ENCODE measurements around the gene DPYSL4.
"Not testable (repeated sequence)": the region's sequence is repeated elsewhere in the genome, so short reads cannot be mapped to it uniquely, and the experiment has no call there.

DPYSL4 gene

DNA sequence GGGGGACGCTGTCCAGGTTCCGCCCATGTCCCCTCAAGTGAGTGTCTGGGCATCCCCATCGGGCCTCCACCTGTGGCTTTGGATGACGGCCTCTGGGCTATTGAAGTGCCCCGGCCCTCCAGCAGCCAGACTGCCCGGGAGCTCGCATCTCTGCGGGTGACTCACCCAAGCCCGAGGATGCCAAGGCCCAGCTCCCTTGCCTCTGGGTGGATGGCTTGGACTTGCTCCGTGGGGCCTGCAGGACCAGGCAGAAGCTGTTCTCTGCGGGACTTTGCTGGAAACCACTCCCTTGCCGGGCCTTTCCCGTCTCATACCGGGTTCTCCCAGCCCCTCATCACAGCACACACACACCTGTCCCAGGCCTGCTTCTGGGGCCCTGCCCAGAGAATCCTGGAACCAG lies 22.4 kb downstream of the DPYSL4 start:
- no peaks in the 10 kb centered on the region for H3K27me3 ChIP-seq (ENCODE audit: insufficient read depth, low read length)
- H3K4me1 ChIP-seq (ENCODE audit: insufficient read depth, low read length), result no peaks in the 10 kb centered on the region
- H3K36me3 ChIP-seq (ENCODE audit: insufficient read depth, low read depth, low read length), result no peaks in the 10 kb centered on the region
- H3K4me3 ChIP-seq (ENCODE audit: low read length), result no peak overlapping the region
- no peak overlapping the region for H3K9ac ChIP-seq (ENCODE audit: low read depth, low read length)
- peaks cover 6% of the 10 kb centered on the region; the same call in 1 of the 2 replicates for H3K9me3 ChIP-seq (ENCODE audit: insufficient read depth, low read depth, low read length)
- no peak overlapping the region for H3K27ac ChIP-seq (ENCODE audit: low read length)

DNA sequence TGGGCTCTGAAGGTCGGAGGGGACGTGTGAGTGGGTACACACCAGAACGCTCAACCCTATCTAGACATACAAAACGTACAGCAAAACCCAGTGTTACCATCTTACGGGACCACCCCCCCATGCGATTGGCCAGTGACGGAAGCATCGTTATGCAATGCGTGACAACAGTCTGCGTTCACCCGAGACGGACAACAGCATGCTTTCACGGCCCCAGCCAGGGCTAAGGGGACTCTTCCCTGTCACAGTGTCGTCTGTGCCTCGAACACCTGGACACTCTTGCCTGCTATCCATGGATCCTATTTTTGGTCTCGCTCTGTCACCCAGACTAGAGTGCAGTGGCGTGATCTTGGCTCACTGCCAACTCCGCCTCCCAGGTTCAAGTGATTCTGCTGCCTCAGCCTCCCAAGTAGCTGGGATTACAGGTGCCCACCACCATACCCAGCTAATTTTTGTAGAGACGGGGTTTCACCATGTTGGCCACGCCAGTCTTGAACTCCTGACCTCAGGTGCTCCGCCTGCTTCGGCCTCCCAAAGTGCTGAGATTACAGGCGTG lies 23.3 kb downstream of the DPYSL4 start:
- Histone ChIP-seq H3K4me3 (ENCODE audit: low read length) (no peak overlapping the region), H3K36me3 (ENCODE audit: insufficient read depth, low read depth, low read length) (no peaks in the 10 kb centered on the region), H3K27me3 (ENCODE audit: insufficient read depth, low read length) (no peaks in the 10 kb centered on the region), H3K9ac (ENCODE audit: low read depth, low read length) (no peak overlapping the region), H3K9me3 (ENCODE audit: insufficient read depth, low read depth, low read length) (peaks cover 14% of the 10 kb centered on the region; the same call in 1 of the 2 replicates), H3K27ac (ENCODE audit: low read length) (no peak overlapping the region), H3K4me1 (ENCODE audit: insufficient read depth, low read length) (no peaks in the 10 kb centered on the region)

DNA sequence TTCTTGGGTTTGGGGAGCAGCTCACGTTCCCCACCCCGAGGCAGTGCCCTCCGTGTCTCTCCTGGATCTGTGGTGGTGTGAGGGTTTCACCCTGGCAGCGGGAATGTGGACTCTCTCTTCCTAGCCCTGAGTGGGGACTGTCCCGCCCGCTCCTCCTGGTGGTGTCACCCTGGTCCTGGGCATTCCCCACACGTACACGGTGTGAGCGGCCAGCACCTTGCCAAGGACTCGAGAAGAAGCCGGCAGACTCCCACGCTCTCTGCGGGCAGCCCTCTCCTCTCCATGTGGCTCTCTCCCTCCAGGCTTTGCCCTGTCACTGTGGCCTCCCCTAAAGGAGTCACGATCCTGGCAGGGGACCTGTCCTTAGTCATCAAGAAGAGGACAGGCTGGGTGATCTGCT lies 24.0 kb downstream of the DPYSL4 start:
- Histone ChIP-seq H3K9me3 (ENCODE audit: insufficient read depth, low read depth, low read length) (peaks cover 16% of the 10 kb centered on the region; the same call in 1 of the 2 replicates), H3K27me3 (ENCODE audit: insufficient read depth, low read length) (no peaks in the 10 kb centered on the region), H3K4me1 (ENCODE audit: insufficient read depth, low read length) (no peaks in the 10 kb centered on the region), H3K27ac (ENCODE audit: low read length) (no peak overlapping the region), H3K9ac (ENCODE audit: low read depth, low read length) (no peak overlapping the region), H3K4me3 (ENCODE audit: low read length) (no peak overlapping the region), H3K36me3 (ENCODE audit: insufficient read depth, low read depth, low read length) (no peaks in the 10 kb centered on the region)

DNA sequence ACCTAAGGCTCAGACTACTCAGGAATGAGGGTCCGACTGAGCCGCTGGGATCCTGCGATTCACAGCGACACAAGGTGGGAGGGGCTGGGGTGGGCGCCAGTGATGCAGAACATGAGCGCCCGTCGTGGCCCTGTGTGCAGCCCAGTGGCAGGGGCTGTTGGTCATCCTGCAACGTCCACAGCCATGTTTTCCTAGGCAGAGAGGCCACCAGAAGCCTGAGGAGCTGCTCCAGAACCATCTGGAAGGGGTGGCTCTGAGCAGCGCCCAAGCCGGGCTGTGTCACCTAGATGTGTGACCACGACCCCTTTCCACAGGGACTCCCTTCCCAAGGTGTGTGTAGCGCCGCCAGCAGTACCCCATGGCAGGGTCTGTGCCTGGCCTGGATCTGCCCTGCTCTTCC lies 24.5 kb downstream of the DPYSL4 start:
- Histone ChIP-seq H3K9me3 (ENCODE audit: insufficient read depth, low read depth, low read length) (peaks cover 18% of the 10 kb centered on the region; the same call in 1 of the 2 replicates), H3K4me3 (ENCODE audit: low read length) (no peak overlapping the region), H3K4me1 (ENCODE audit: insufficient read depth, low read length) (no peaks in the 10 kb centered on the region), H3K27me3 (ENCODE audit: insufficient read depth, low read length) (no peaks in the 10 kb centered on the region), H3K27ac (ENCODE audit: low read length) (no peak overlapping the region), H3K9ac (ENCODE audit: low read depth, low read length) (no peak overlapping the region), H3K36me3 (ENCODE audit: insufficient read depth, low read depth, low read length) (no peaks in the 10 kb centered on the region)

DNA sequence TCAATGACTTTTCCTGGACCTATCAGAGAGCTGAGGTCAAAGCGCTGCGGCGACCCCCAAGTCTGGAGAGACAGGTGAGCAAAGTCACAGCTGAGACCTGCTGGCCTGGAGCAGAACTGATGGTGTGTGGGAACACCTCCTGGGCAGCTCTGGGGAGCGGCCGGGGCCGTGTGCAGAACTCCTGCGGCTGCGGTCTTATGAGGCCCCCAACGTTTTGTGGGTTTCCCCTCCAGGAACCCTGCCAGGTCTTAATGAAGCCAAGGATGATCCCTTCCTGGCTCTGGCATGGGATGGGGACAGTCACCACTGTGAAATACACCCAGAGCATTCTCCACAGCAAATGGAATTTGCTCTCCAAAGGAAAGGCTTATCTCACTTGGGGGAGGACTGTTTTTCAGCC lies 26.1 kb downstream of the DPYSL4 start:
- no peaks in the 10 kb centered on the region for H3K36me3 ChIP-seq (ENCODE audit: insufficient read depth, low read depth, low read length)
- peaks cover 31% of the 10 kb centered on the region for H3K9me3 ChIP-seq (ENCODE audit: insufficient read depth, low read depth, low read length)
- no peak overlapping the region for H3K4me3 ChIP-seq (ENCODE audit: low read length)
- H3K9ac ChIP-seq (ENCODE audit: low read depth, low read length), result no peak overlapping the region
- no peak overlapping the region for H3K27ac ChIP-seq (ENCODE audit: low read length)
- no peaks in the 10 kb centered on the region for H3K4me1 ChIP-seq (ENCODE audit: insufficient read depth, low read length)
- no peaks in the 10 kb centered on the region for H3K27me3 ChIP-seq (ENCODE audit: insufficient read depth, low read length)

DNA sequence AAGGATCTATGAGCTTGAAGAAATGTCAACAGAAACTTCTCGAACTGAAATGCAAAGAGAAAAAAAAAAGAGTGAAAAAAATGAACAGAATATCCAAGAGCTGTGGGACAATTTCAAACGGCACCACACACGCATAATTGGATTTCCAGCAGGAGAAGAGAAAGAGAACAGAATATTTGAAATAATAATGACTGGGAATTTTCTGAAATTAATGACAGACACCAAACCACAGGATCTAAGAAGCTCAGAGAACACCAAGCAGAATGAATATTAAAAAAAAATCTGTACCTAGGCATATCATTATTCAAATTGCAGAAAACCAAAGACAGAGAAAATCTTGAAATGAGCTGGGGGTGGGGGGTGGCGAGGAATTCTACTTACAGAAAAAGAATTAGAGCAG lies 27.2 kb downstream of the DPYSL4 start:
- no peaks in the 10 kb centered on the region for H3K27me3 ChIP-seq (ENCODE audit: insufficient read depth, low read length)
- no peak overlapping the region for H3K27ac ChIP-seq (ENCODE audit: low read length)
- peaks cover 40% of the 10 kb centered on the region for H3K9me3 ChIP-seq (ENCODE audit: insufficient read depth, low read depth, low read length)
- no peak overlapping the region for H3K4me3 ChIP-seq (ENCODE audit: low read length)
- no peaks in the 10 kb centered on the region for H3K4me1 ChIP-seq (ENCODE audit: insufficient read depth, low read length)
- H3K36me3 ChIP-seq (ENCODE audit: insufficient read depth, low read depth, low read length), result no peaks in the 10 kb centered on the region
- no peak overlapping the region for H3K9ac ChIP-seq (ENCODE audit: low read depth, low read length)

DNA sequence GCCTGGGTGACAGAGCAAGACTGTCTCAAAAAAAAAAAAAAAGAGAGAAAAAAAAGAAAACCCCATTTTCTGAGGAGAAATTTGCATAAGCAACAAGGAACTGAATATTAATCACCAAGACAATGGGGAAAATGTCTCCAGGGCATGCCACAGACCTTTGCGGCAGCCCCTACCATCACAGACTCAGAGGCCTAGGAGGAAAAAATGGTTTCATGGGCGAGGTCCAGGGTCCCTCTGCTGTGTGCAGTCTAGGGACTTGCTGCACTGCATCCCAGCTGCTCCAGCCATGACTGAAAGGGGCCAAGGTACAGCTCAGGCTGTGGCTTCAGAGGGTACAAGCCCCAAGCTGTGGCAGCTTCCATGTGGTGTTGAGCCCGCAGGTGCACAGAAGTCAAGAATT lies 29.7 kb downstream of the DPYSL4 start:
- H3K9ac ChIP-seq (ENCODE audit: low read depth, low read length); H3K27ac ChIP-seq (ENCODE audit: low read length); H3K27me3 ChIP-seq (ENCODE audit: insufficient read depth, low read length); H3K4me3 ChIP-seq (ENCODE audit: low read length); H3K4me1 ChIP-seq (ENCODE audit: insufficient read depth, low read length); H3K36me3 ChIP-seq (ENCODE audit: insufficient read depth, low read depth, low read length): not testable (repeated sequence)
- peaks cover 41% of the 10 kb centered on the region for H3K9me3 ChIP-seq (ENCODE audit: insufficient read depth, low read depth, low read length)

DNA sequence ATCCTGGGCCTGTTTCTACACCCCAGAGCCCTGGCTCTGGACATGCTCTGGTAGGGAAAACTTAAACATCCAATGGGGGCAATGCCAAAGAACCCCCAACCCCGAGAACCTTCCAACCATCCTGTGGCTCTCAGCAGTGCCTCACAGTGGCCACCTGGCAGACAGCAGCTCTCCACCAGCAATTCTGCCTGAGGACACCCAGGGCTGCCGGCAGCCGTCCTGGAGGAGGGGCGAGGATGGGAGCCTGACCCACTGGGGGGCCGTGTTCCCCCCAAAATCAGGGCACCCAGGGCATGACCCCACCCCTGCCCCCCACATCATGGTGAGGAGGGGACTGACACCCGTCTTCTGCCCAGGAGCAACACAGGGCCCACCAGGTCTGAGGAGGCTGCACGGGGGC lies 32.7 kb downstream of the DPYSL4 start:
- no peak overlapping the region for H3K9ac ChIP-seq (ENCODE audit: low read depth, low read length)
- H3K4me3 ChIP-seq (ENCODE audit: low read length), result no peak overlapping the region
- no peaks in the 10 kb centered on the region for H3K36me3 ChIP-seq (ENCODE audit: insufficient read depth, low read depth, low read length)
- H3K9me3 ChIP-seq (ENCODE audit: insufficient read depth, low read depth, low read length), result peaks cover 32% of the 10 kb centered on the region
- no peaks in the 10 kb centered on the region for H3K27me3 ChIP-seq (ENCODE audit: insufficient read depth, low read length)
- no peaks in the 10 kb centered on the region for H3K4me1 ChIP-seq (ENCODE audit: insufficient read depth, low read length)
- H3K27ac ChIP-seq (ENCODE audit: low read length), result no peak overlapping the region

DNA sequence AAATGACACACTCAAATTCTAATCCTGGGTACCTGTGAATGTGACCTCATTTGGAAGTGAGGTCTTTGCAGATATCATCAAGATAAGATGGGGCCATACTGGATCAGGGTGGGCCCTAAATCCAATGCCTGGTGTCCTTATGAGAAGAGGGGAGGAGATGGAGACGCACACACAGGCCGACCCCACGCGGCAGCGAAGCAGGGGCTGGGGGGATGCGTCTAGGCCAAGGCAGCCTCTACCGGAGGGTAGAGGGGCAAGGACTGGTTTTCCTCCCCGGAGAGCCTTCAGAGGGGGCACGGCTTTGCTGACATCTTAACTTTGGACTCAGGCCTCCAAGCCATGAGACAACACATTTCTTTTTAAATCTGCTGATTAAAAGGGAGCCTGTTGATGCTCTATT lies 33.3 kb downstream of the DPYSL4 start:
- Histone ChIP-seq H3K36me3 (ENCODE audit: insufficient read depth, low read depth, low read length) (no peaks in the 10 kb centered on the region), H3K27ac (ENCODE audit: low read length) (no peak overlapping the region), H3K9ac (ENCODE audit: low read depth, low read length) (no peak overlapping the region), H3K4me1 (ENCODE audit: insufficient read depth, low read length) (no peaks in the 10 kb centered on the region), H3K4me3 (ENCODE audit: low read length) (no peak overlapping the region), H3K9me3 (ENCODE audit: insufficient read depth, low read depth, low read length) (peaks cover 27% of the 10 kb centered on the region), H3K27me3 (ENCODE audit: insufficient read depth, low read length) (no peaks in the 10 kb centered on the region)

DNA sequence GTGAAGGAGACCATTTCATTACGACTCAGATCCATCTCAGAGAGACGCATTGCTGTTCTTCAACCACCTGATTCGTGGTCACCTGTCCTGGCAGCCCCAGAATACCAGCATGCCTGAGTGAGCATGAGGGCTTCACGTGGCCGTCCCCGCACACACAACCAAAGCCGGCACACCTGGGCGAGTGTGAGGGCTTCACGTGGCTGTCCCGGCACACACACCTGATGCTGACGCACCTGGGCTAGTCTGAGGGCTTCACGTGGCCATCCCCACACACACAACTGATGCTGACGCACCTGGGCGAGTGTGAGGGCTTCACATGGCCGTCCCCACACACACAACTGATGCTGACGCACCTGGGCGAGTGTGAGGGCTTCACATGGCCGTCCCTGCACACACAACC lies 34.2 kb downstream of the DPYSL4 start:
- not testable (repeated sequence) for H3K4me1 ChIP-seq (ENCODE audit: insufficient read depth, low read length); H3K9ac ChIP-seq (ENCODE audit: low read depth, low read length); H3K4me3 ChIP-seq (ENCODE audit: low read length); H3K27me3 ChIP-seq (ENCODE audit: insufficient read depth, low read length); H3K36me3 ChIP-seq (ENCODE audit: insufficient read depth, low read depth, low read length); H3K27ac ChIP-seq (ENCODE audit: low read length)
- H3K9me3 ChIP-seq (ENCODE audit: insufficient read depth, low read depth, low read length), result peaks cover 25% of the 10 kb centered on the region

DNA sequence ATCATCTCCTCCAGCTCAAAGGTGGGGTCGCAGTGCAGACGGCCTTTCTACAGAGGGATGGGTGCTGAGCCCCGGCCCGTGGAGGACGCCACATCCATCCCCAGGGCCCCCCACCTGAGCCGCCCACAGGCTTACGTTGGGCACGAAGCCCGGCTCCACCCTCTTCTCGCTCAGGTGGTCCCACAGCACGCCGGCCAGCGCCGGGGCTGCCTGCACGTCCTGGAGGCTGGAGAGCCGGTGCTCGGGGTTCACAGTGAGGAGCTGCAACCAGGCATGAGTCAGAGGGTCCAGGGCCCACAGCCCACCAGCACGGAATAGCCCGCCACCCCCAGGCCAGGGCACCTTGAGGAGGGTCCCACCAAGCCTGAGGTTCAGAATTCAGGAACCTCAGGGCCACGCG lies 36.0 kb downstream of the DPYSL4 start:
- no peak overlapping the region for H3K4me3 ChIP-seq (ENCODE audit: low read length)
- peaks cover 11% of the 10 kb centered on the region for H3K9me3 ChIP-seq (ENCODE audit: insufficient read depth, low read depth, low read length)
- H3K27ac ChIP-seq (ENCODE audit: low read length), result no peak overlapping the region
- H3K4me1 ChIP-seq (ENCODE audit: insufficient read depth, low read length), result no peaks in the 10 kb centered on the region
- no peaks in the 10 kb centered on the region for H3K36me3 ChIP-seq (ENCODE audit: insufficient read depth, low read depth, low read length)
- H3K9ac ChIP-seq (ENCODE audit: low read depth, low read length), result no peak overlapping the region
- H3K27me3 ChIP-seq (ENCODE audit: insufficient read depth, low read length), result no peaks in the 10 kb centered on the region

DNA sequence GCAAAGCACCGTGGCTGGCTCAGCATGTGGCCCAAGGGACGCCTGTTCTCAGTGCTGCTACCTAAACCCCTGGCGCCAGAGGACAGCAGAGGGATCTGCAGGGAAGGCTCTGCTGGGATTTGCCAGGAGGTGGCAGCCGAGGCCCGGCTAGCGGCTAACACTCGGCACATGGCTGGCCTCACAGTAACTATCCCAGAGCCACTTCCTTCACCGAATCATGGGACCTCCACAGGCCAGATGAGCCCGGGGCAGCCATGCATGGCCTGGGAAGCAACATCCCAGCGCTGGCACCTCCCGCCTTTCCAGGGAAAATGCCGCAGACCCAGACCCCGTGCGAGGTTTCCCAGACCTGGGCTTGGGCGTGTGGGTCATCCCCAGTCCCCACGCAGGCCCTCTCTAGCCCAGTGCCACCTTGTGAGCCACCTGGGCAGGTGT lies 36.4 kb downstream of the DPYSL4 start:
- H3K9ac ChIP-seq (ENCODE audit: low read depth, low read length), result no peak overlapping the region
- H3K4me1 ChIP-seq (ENCODE audit: insufficient read depth, low read length), result no peaks in the 10 kb centered on the region
- H3K4me3 ChIP-seq (ENCODE audit: low read length), result no peak overlapping the region
- H3K36me3 ChIP-seq (ENCODE audit: insufficient read depth, low read depth, low read length), result no peaks in the 10 kb centered on the region
- H3K27ac ChIP-seq (ENCODE audit: low read length), result no peak overlapping the region
- peaks cover 8% of the 10 kb centered on the region for H3K9me3 ChIP-seq (ENCODE audit: insufficient read depth, low read depth, low read length)
- no peaks in the 10 kb centered on the region for H3K27me3 ChIP-seq (ENCODE audit: insufficient read depth, low read length)
